Placental epithelial cell (primary cell): ENCODE results near the gene CDH26. TPM values are rescaled to one million over a fixed set of nuclear protein-coding genes. Genes with fewer than 3 reads are reported as not detected.

Experiments used
- total RNA-seq: library from RNA; depleted of rRNA; stranded (reverse); fragments of >200 nt; gene quantifications from 2 replicates; pipeline ENCODE4 v1.2.3, GENCODE V29; 2012

The CDH26 gene
- 0.79 and 1.4 TPM in 2 replicates for total RNA-seq

DNA sequence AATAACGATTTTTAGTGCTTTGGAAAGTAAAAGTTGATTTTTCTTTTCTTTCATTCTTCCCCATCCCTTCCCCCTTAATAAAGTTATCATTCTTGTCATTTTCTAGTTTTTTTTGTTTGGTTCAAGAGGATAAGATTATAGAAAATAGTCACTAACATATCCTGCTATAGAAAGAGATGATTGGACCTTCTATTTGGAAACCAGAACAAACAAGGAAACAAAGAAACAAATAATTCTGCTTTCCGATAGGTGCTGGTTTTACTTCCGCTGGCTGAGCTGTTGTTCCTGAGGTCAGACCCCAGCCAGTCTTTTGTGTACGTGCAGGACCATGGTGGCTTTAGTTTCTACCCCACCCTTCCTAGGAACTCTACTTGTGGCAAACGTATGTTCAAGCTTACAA, at the start of gene CDH26:
TSS of gene CDH26 (plus strand) at position 301 of the 400 bp plus-strand sequence. CDS start 304 bp downstream, outside the sequence.

DNA sequence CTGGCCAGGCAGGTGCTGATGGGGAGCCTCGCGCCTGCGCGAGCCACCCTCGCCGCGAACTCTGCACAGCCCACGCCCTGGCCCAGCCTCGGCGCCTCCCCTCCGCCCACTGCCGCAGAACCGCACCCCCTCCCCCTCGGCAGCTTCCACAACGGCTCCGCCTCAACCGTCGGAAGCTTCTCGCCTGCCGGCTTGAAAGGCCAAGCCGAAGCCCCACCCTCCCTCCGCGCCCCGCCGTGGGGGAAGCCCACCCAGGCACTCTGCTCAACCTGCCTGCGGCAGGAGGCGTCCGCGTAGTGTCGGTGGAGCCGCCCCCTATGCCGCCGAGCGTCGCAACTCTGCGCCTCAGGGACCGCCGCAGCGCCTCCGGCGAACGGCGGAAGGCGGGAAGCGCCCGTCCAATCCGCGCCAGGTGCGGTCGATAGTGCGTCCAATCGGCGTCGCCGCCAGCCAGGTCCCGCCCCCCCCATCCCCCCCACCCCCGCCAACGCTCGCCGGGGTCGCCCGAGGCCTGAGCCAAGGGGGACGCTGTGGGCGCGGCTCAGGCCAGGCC, 24.9 kb upstream of the CDH26 start, which contains the start of gene SYCP2:
TSS of gene SYCP2 (minus strand) at position 342 of the 553 bp plus-strand sequence. CDS start 11,224 bp downstream, outside the sequence.

DNA sequence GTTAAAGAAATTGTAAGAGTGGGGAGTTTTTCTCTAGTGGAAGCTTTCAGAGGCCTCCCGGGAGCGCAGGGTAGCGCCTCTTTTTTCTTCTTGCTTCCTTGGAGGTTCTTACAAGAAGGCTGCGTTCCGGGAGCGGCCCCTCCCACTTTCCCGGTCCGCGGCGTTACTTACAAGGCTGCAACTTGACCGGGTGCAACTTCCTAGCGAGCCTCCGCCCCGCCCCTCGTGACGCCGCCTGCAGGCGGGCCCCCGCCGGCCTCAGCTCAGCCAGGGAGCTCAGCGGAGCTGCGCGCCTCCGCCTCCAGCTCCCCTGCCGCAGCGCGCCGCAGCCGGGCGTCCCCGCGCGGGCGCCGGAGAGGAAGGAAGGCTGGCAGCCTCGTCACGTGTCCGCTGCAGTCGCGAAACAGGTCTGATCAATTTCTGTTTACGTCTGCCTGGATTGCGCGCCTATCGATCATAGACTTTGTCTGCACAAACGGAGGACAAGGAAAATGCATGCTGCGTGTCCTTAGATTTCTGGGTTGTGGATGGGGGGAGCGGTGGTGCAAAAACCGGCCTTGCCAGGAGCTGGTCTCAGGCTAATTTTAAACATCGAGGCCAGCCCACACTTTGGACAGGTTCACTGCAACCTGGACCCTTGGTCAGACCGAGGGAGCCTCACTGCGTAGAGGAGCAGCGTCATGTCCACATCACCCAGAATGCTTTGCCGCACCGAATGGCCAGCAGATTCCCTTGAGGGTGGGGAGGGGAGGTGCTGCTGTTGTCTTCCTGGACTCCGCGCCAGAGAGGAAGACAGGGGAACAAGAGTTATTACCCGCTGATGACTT, 17.9 kb upstream of the CDH26 start, which contains the start of the genes FAM217B and PPP1R3D:
TSS of gene FAM217B (plus strand) at position 261 of the 827 bp plus-strand sequence. CDS start 3,555 bp downstream, outside the sequence.
TSS of gene PPP1R3D (minus strand) at position 177 of the 827 bp plus-strand sequence. CDS start 374 bp downstream, outside the sequence.

Other genes starting within 250 kb of the CDH26 start
- gene SYCP2, start 24.8 kb upstream of the CDH26 start, total RNA-seq, result 4.2 and 4.7 TPM in 2 replicates
- 7.1 and 15.0 TPM in 2 replicates for gene PPP1R3D, start 18.1 kb upstream of the CDH26 start, total RNA-seq
- 7.9 and 11.9 TPM in 2 replicates for gene FAM217B, start 18.0 kb upstream of the CDH26 start, total RNA-seq